GM06990 (cell line): ENCODE data around the gene GRM4.

ENCODE experiments used
- DNase-seq: peaks from one replicate; pipeline ENCODE4 v3.0.0-alpha.2; 2011; ENCODE audit not compliant: insufficient read length; ENCODE audit errors: extremely low read depth
- H3K27me3 ChIP-seq: replicated peaks from 2 replicates; pipeline ENCODE4 v1.6.0; 2011; ENCODE audit warnings: low read length; ENCODE audit not compliant: control insufficient read depth, insufficient read depth
- H3K36me3 ChIP-seq: 2 replicates; pipeline ENCODE4 v1.5.1; 2011; ENCODE audit warnings: low read length; ENCODE audit not compliant: control insufficient read depth, insufficient read depth
- H3K4me3 ChIP-seq: replicated peaks from 2 replicates; pipeline ENCODE4 v1.5.1; 2011; ENCODE audit warnings: low read depth, mild to moderate bottlenecking, control low read depth, low read length
- TF ChIP-seq, protein P1 (sequence below): IDR thresholded peaks from 2 replicates; pipeline ENCODE4 v1.5.1; 2011; ENCODE audit warnings: low read length, control low read depth, mild to moderate bottlenecking, inconsistent platforms; ENCODE audit not compliant: insufficient read depth, poor library complexity, severe bottlenecking

GRM4 gene

GRCh38 chr6:34066218-34066571 lies 79.7 kb downstream of the GRM4 start:
- TF ChIP-seq, protein P1, sequence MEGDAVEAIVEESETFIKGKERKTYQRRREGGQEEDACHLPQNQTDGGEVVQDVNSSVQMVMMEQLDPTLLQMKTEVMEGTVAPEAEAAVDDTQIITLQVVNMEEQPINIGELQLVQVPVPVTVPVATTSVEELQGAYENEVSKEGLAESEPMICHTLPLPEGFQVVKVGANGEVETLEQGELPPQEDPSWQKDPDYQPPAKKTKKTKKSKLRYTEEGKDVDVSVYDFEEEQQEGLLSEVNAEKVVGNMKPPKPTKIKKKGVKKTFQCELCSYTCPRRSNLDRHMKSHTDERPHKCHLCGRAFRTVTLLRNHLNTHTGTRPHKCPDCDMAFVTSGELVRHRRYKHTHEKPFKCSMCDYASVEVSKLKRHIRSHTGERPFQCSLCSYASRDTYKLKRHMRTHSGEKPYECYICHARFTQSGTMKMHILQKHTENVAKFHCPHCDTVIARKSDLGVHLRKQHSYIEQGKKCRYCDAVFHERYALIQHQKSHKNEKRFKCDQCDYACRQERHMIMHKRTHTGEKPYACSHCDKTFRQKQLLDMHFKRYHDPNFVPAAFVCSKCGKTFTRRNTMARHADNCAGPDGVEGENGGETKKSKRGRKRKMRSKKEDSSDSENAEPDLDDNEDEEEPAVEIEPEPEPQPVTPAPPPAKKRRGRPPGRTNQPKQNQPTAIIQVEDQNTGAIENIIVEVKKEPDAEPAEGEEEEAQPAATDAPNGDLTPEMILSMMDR: no peak

DNA sequence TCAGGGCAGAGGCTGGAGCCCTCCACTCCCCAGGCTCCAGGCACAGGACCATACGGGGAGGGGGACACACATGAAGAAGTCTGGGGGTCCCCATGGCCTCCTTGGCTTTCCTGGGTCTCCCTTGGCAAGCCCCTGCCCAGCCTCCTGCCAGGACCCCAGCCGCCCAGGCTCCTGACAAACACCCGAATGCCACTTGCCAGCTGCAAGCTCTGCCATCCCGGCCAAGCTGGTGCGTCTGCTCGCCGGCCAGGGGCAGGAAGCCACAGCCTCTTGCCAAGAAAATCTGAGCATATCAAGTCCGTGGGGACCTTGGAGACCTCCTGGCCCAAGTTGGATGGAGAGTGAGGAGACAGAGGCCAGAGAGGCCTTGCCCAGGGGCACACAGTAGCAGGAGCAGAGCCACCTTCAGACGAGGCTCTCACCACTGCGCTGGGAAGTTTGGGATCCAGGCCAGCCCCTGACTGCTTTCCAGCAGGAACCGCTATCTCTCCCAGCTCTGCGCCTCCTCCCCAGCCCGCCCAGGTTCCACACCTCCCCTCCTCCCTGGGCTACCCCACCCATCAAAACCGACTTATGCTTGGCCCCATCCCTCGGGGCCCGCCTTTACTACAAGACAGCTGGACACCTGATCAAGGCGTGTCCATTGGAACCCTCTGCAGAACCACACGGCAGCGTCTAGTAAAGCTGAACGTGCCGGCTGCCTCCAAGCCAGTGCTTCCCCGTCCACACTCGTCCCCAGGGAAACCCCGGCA lies 80.2 kb downstream of the GRM4 start:
- Histone ChIP-seq H3K4me3 (no peak overlapping the region), H3K36me3 (no peaks in the 10 kb centered on the region), H3K27me3 (no peaks in the 10 kb centered on the region; the same call in none of the 2 replicates)
- DNase-seq: no peak
- TF ChIP-seq, protein P1: no peak

More at GRCh38 chr6:34066218-34066571, 79.7 kb downstream of the GRM4 start:
- DNase-seq: no peak
- Histone ChIP-seq H3K36me3 (no peaks in the 10 kb centered on the region), H3K4me3 (no peak overlapping the region), H3K27me3 (no peaks in the 10 kb centered on the region; the same call in 1 of the 2 replicates)

DNA sequence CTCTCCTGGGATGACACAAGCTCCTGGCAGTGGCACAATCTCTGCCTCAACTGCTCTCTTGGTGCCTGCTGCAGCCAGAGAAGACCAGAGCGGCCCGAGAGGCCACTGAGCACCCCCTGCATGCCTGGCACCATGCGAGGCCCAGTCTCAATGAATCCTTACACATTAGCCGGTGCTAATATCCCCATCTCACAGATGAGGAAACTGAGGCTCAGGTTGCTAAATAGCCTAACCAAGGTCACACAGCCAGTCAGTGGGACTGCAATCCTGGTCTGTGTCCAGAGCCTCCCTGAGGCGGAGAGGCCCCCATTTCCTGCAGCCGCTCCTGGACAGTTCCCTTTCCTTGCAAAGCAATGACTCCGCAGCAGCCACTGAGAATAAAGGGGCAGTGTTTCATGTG lies 81.2 kb downstream of the GRM4 start:
- no peak for DNase-seq
- Histone ChIP-seq H3K4me3 (no peak overlapping the region), H3K27me3 (no peaks in the 10 kb centered on the region; the same call in none of the 2 replicates), H3K36me3 (no peaks in the 10 kb centered on the region)
- TF ChIP-seq, protein P1: no peak

DNA sequence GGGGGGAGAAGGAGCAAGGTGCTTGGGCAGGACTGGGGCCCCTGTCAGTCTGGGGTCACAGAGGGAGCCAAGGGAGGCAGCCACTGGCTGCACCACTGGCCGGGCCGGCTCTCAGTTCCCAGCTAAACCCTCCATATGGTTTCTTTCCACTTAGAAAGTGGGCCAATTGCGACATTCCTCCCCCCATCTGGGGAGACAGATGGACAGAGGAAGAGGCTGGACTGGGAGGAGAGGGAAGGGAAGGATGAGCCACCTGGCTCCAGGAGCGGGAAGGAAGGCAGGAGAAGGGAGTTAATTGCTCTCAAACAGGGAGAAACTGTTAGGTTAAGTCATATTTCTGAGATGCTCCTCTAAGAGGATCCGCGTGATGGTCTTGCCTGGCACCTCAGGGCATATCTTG lies 82.2 kb downstream of the GRM4 start:
- TF ChIP-seq, protein P1: no peak
- no peak for DNase-seq
- Histone ChIP-seq H3K4me3 (no peak overlapping the region), H3K36me3 (no peaks in the 10 kb centered on the region), H3K27me3 (no peaks in the 10 kb centered on the region; the same call in none of the 2 replicates)

DNA sequence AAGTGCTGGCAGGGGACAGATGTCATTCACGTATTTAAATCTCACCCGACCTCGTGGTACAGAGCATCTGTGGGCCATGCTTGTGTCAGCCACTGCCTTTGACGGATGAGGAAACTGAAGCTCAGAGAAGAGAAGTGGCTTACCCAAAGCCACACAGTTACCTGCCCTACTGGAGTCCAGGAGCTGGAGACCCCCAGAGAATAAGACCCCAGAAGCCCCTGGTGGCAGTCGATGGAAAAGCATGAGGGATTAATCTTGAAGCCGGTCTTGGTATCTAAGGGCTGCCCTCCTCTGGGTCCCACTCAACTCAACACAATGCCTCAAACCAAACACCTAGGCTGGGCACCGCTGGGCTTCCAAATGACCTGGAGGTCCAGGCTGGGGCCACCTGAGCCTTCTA lies 83.1 kb downstream of the GRM4 start:
- DNase-seq: no peak
- TF ChIP-seq, protein P1: peak; percentile 24
- Histone ChIP-seq H3K36me3 (no peaks in the 10 kb centered on the region), H3K27me3 (no peaks in the 10 kb centered on the region; the same call in none of the 2 replicates), H3K4me3 (no peak overlapping the region)
